Stimulated activated CD8-positive, alpha-beta memory T cell treated with anti-CD3 and anti-CD28 coated beads, Interleukin-15, amount 100 ng/mL, for 1 hour (primary cell): ENCODE results near the gene LIN28B.
"Not testable (repeated sequence)": the region's sequence is repeated elsewhere in the genome, so short reads cannot be mapped to it uniquely, and the experiment has no call there.

Source experiments
- DNase-seq: peaks from one replicate; pipeline ENCODE4 v3.0.0-alpha.2; 2020; ENCODE audit warnings: low read depth

Gene LIN28B, protein sequence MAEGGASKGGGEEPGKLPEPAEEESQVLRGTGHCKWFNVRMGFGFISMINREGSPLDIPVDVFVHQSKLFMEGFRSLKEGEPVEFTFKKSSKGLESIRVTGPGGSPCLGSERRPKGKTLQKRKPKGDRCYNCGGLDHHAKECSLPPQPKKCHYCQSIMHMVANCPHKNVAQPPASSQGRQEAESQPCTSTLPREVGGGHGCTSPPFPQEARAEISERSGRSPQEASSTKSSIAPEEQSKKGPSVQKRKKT

DNA sequence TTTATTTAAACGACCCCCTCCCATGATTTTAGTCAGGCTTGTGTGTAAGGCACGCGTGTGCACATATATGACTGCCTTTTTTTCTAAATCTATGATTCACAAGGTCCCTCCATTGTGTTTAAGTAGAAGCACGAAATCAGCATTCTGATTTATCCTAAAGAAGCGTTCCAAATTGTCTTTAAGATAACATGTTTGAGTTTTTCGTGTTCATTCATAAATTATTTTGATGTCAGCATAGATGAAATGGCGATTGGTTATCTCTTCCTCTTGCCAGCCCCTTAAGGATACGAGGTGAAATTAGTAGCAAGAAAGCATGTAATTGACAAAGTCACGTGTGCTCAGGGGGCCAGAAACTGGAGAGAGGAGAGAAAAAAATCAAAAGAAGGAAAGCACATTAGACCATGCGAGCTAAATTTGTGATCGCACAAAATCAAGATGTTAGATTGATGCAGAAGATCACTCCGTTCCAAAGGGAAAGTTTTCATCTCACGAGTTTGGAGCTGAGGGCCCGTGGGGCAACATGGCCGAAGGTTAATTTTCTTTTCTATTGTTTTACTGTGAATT lies at the start of gene LIN28B:
Gene LIN28B (plus strand): TSS at position 377 of the 564 bp plus-strand sequence. CDS start 144 bp downstream, at position 521.
- no peak for DNase-seq

DNA sequence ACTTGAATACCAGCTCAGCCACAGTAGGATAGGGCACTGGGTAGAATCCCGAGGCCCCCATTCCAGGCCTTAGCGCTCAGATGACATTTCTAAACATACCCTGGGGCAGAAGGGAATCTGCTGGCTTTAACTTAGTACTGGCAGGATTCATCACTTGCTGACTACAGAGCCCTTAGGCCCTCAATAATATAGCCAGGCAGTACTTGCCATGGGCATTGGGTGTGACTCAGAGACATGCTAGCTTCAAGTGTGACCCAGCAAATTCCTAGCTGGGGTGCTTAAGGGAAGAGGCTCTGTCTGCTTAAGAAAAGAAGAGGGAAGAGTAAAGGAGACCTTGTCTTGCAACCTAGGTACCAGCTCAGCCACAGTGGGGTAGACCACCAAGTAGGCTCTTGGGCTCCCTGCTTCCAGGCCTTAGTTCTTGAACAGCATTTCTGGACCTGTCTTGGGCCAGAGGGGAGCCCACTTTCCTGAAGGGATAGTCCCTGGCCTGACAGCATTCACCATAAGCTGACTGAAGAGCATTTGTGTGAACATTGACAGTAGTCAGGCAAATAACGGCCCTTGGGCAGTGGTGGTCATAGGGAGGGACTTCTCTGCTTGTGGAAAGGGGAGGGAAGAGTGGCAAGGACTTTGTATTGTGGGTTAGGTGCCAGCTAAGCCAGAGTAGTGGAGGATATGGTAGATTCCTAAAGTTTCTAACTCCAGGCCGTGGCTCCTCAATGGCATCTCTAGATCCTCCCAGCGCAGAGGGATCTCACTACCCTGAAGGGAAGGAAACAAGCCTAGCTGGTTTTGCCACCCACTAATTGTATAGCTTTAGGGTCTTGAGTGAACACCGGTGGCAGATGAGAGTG lies 48.6 kb upstream of the LIN28B start:
- no peak for DNase-seq

DNA sequence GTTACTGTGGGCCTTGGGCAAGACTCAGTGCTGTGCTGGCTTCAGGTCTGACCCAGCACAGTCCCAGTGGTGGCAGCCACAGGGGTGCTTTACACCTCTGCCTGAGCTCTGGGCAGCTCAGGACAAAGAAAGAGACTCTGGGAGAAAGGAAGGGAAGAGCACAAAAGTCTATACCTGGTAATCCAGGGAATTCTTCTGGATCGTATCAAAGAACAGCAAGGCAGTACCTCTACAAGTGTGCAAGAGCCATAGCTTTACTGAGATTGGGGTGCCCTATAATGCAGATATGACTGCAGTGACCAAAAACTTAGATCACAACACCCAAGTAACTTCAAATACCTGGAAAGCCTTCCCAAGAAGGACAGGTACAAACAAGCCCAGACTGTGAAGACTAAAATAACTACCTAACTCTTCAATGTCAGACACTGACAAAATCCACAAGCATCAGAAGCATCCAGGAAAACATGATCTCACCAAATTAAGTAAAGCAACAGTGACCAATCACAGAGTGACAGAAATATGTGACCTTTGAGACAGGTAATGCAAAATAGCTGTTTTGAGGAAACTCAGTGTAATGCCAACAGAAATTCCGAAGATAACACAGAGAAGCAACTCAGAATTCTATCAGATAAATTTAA lies 47.9 kb upstream of the LIN28B start:
- DNase-seq, result no peak

DNA sequence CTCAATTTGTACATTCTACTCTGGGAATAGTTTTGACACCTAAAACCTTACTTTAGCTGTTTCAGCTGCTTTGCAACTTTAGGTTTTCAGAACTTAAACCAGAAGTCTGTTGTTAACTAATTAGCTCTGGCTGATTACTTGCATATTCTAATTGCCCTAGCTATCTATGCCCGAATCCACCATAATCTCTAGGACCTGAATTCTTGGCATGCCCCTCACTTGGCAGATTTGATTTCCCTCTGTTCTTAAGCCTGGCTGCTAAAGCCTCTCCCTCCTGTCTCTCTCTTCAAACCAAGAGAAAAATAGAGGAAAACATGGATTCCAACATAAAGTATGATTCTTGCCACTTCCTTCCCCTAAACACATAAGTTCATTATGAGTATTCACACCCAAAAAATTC lies 35.0 kb upstream of the LIN28B start:
- DNase-seq, result no peak

DNA sequence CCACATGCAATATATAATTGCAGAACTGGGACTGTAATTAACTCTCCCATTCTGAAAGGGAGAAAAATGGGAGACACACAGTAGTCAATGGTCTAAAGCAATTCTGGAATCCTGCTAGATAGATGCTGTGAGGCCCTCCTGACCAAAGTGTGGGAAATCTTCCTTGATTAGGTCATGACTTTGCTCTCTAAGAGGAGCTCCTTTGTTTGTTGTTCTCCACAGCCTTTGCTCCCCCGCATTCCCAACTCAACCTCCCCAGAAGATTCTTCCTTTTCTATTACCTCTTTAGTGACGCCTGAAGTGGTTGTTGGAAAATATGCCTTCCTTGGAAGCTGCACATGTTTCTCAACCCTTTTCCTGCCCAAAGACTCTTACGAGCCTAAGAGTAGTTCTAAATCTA lies 28.8 kb upstream of the LIN28B start:
- DNase-seq, result no peak

DNA sequence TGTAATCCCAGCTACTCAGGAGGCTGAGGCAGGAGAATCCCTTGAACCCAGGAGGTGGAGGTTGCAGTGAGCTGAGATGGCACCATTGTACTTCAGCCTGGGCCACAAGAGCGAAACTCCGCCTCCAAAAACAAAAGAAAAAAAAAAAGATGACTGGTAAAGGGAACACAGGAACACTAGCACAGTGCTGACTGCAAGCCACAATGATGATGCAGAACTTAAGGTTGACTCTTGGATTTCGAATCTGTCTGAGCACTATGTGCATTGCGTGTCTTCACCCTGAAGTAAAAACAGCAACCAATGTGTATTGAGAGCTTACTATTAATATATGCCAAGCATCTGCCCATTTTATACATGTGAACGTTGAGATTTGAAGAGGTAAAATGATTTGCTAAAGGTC lies 27.6 kb upstream of the LIN28B start:
- no peak for DNase-seq

DNA sequence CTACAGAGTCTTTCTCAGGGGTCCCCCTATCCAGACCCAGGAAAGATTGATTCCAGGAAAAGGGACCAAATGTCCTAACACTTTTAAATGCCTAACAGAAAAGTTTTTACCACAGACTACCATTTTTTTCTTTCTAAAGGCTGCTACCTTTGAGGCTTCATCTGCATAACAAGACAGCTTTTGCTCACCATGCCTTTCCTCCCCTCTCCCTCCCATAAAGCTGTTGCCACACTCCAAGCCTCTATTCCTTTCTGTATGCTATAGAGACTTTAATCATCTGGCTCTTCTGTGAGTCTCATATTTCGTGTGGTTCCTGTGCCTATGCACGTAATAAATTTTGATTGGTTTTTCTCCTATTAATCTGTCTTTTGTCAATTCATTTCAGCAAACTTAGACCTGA lies 26.0 kb upstream of the LIN28B start:
- DNase-seq, result no peak

DNA sequence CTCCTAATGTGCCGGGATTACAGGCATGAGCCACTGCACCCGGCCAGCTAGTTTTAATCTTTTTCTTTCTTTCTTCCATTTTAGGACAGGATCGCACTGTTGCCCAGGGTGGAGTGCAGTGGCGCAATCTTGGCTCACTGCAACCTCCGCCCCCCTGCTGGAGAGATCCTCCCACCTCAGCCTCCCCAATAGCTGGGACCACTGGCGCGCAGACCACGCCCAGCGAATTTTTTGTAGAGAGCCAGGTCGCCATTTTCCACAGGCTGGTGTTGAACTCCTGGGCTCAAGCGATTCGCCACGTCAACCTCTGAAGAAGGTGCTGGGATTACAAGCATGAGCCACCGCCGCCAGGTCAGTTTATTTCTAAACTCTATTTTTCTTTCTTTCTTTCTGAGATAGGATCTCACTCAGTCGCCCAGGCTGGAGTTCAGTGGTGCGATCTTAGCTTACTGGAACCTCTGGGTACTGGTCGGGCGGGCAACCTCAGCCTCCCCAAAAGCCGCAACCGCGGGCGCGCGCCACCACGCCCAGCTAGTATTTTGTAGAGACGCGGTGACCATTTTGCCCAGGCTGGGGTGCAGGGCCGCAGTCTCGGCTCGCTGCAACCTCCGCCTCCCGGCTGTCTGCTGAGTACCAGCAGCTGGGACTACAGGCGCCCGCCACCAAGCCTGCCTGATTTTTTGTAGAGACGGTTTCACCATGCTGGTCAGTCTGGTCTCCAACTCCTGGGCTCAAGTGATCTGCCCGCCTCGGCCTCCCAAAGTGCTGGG lies 20.0 kb upstream of the LIN28B start:
- no peak for DNase-seq

DNA sequence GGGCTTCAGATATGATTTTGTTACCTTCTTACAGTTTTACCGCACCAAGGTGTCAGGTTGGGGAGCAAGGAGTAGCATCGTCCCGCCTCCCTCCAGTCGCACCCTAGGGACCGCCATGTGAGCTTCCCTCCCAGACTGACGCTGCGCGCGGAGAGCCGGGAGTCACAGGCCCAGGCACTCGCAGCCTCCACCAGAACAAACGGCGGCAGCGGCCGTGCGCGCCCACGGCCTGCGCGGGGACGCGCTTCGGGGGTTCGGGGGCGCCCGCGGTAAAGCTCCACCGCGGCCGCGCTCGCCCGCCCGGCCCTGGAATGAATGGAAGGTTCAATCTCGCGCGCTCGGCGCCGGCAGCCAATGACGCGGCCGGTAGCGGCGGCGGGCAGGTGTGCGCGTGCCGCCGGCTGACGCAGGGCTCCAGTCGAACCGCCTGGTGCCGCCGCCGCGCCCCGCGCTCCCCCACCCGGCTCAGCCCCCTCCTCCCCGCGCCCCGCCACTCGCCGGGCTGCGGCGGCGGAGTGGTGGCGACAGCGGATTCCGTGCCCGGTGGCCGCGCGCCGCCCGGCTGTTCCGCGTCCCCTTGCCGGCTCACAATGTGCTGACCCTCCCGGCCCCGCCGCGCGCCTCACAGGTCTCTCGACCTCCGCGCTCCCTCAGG lies 16.5 kb upstream of the LIN28B start:
- DNase-seq, result no peak

DNA sequence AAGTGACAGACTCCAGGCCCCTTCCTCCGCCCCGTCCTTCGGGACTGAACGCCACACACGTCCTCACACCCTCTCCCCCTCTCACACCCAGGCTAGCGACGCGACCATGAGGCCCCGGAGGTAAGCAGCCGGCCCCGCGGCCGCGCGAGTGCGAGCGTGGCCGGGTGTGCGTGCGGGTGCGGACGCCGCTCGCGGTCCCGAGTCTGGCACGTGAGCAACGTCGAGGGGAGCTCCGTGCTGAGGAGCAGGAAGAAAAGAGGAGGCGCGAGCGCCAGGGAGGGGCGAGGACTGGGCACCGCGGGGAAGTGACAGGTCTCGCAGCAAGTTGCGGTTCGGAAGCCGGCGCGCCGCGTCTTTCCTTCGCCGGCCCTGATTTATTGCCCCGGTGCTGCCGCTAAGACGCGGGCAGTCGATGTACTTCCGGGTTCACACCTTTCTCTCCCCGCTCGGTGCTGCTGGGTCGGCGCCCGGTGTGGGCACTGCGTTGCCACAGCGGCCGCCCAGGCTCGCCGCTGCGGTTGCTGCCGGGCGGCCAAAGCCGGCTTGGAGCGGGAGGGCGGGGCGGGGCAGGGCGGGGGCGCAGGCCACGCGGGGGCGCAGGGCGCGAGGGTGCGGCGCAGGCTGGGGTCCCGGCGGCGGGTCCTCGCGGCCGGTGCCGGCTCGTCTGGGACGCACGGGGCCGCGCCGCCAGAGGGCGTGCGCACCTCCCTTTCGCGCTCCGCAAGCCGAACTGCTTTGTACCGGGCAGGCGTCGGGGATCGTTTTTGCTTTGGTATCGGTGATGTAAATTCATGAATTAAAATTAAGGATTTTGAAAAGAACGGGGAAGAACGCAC lies 15.8 kb upstream of the LIN28B start:
- no peak for DNase-seq

DNA sequence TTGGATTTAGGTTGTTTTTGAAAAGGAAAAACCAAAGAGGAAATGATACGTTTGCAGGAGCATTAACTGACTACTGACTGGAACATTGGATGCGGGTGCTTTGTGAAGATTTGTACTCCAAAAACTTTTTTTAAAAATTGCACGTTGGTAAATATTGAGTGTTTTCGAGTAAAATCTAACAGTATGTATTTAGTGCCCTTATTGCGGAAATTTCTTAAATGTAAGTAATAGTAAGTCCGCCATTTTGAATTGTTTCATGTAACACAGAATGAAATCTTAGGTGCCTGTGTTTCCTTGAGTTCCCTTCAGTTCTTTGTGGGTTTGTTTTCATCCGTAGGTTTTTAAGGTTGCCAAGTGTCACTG lies 15.2 kb upstream of the LIN28B start:
- DNase-seq, result no peak

DNA sequence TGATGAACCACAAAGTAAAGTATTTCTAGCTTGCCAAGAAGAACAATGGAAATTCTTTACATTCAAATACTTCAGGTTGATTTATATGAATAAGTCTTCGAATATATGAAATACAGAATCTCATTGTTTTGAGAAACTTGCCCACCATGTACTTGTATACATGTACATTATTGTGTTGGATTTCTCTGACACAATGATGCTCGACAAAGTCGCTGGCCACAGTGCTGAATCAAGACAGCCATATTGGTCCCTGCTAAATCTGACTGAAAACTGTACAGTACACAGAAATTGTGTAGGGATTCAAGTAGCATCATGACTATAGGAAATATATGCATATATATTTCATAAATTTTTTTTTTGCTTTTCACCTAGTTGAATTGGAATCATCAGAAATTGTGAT lies 13.1 kb upstream of the LIN28B start:
- no peak for DNase-seq

DNA sequence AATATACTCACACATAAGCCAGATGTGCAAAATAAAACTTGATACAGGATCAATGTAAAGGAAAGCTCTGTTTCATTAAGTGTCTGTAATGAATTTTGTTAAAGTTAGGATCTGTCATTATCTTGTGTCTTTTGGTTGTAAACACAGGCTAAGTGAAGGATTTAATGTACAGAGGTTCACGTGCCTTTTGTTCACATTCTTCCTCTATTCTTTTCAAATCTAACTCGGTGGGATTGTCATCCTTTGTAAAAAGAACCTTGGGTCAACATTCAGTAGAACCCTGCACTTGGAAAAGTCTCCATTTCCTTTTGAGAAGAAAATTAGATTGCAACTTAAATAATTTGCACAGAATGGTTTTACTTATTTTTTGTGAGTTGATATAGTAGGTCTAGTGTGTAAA lies 7.7 kb upstream of the LIN28B start:
- DNase-seq, result no peak

DNA sequence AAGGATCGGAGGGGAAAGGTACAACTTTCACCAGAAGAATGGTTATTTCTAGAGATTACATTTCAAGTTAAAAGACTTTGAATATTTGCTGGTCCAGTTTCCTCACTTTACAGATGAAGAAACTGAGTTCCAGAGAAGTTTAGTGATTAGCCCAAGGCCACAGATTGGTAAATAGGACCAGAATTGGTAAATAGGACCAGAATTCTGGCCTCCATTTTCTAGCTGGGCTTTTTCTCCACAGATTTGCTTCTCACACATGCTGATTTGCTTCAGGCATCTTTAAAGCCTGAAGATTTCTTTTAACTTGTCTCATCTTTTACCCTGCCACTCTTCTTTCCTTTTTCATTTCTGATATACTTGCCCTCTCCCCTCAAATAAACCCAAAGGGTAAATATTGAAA lies 5.2 kb upstream of the LIN28B start:
- DNase-seq, result no peak

DNA sequence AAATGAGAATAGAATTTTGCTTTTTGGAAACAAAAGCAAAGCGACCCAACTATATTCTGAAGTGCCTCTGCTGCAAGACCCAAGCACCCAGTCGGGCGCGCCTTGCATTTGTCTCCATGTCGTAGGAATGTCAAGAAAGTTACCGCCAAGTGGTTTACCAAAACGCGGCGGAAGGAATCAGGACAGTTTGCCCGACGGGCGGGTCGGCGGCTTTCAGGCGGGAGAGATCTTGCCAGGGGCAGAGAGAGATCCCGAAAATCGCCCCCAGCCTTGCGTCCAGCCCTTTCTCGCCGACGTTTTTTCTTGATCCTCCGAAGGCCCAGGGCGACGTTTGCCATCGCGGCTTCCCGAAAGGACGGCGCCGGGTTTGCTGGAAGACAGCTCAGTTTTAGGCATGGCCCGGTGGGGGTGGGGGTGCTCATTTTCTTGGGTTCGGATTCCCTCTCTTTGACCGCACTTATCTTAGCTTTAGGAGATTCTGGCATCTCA lies 4.0 kb upstream of the LIN28B start:
- DNase-seq, result no peak

DNA sequence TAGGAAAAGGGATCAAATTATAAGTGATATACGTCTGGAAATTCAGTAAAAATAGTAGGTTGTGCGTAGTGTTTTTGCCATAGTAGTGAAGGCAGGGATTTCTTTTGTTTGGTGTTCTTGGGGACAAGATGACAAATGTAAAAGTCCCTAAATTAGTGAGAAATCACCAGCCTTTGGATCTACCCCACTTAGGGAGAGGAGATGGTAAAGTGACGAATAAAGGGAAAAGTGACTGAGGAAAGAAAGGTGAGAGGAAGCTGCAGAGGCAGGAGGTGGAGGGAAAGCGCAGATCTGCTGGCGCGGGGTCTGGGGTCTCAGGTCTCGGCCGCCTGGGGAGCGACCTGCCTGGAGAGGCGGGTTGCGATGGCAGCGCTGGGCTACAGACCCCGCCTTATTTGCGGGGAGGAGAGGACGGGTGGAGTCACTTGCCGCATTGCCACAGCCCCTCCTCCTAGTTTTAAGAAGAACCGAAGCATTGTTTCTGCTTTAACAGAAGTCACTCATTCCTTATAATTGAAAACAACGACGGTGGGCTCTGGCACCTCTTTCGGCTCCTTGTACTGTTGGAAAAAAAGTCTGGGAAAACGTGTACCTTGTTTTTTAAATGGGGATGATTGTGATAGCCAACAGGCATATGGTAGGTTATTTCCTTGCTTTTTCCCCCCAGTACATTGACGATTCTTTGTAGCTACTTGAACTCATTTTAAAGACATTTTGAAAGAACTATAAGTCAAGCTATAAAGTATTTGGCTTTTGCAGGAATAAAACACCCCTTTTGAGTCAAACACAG lies 3.3 kb upstream of the LIN28B start:
- DNase-seq, result not testable (repeated sequence)

DNA sequence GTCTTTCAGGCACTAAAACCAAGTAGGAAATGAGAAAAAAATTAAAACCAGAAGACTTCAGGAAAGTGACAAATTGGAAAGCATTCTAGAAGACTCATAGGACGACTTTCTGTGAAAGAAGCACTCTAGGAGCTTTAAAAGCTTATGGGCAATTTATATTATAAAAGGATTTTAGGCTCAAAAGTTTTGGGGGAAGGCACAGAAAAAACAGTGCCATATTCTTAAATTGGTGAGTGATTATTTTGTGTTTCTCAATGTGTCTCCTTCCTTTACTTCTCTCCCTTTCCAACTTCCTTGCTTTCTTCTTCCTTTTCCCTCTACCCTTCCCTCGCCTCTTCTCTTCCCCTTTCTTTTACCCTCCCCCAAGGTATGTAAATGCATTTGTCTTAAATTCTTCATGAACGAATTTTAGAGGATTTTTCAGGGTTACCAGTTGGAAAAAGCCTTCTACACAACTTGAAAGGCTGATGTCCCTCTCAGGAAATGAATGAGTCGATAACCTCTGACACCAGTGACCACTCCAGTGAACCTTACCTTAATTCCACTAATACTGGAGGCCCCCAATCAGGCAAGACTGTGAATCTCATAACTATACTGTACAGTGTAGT lies 2.6 kb upstream of the LIN28B start:
- DNase-seq, result no peak

DNA sequence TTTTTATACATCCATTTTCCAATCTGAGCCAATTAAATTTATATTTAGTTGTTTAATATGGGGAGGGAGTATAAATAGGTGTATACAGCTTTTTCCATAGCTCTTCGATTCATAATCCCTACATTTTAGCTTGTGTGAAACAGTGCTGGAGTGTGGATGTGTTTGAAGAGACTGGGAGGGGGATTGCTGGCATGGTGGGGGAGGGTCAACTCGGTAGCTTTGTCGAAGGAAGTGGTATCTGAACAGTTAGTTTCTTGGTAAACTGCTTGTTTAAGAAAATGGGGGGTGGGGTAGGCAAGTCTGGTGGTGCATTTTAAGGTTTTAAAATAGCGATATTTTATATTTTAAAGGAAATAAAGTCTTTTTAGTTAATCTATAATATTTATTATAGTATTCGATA lies 1.4 kb upstream of the LIN28B start:
- DNase-seq, result no peak
